Tibial artery (tissue), 4 donors: ENCODE measurements around the gene RCAN2.

Source experiments
- DNase-seq, 2 donors: peaks; one replicate each; pipeline ENCODE4 v3.0.0-alpha.2; 2019
- H3K27ac ChIP-seq, 2 donors: fragments of 200-600 bp; sonication (generic) in 1 of 2; 1 replicate in 1 of 2; 2 replicates in 1 of 2; pipeline ENCODE4 v1.5.1; 2018 to 2019; ENCODE audit warnings: mild to moderate bottlenecking in 1 of 2
- H3K27me3 ChIP-seq, 2 donors: fragments of 200-600 bp; sonication (generic) in 1 of 2; one replicate each; pipeline versions ENCODE4 v1.5.1 to v1.6.0; 2016 to 2019
- H3K36me3 ChIP-seq, 3 donors: fragments of 200-600 bp; sonication (generic) in 2 of 3; one replicate each; pipeline ENCODE4 v1.5.1; 2016 to 2019; ENCODE audit warnings: mild to moderate bottlenecking in 2 of 3
- H3K4me1 ChIP-seq, 4 donors: fragments of 200-600 bp; sonication (generic) in 2 of 4; 1 replicate in 3 of 4; 2 replicates in 1 of 4; pipeline ENCODE4 v1.5.1; 2016 to 2019
- H3K4me3 ChIP-seq, 2 donors: fragments of 200-600 bp; sonication (generic) in 1 of 2; 1 replicate in 1 of 2; 2 replicates in 1 of 2; pipeline ENCODE4 v1.5.1; 2018 to 2019; ENCODE audit warnings: mild to moderate bottlenecking in 2 of 2
- H3K9me3 ChIP-seq, 3 donors: fragments of 200-600 bp; sonication (generic) in 1 of 3; one replicate each; pipeline ENCODE4 v1.5.1; 2016 to 2019
- CTCF ChIP-seq, 2 experiments: fragments of 200-600 bp in 1 of 2; fragments of 450-650 bp in 1 of 2; IDR thresholded peaks; one replicate each; pipeline ENCODE4 v1.5.1; 2017 to 2019; ENCODE audit warnings: antibody characterized with exemption in 2 of 2, mild to moderate bottlenecking in 1 of 2, moderate library complexity in 1 of 2
- intact Hi-C: fragments of 100-400 bp; cut with DNase I; formaldehyde crosslinking; loops from one replicate; pipeline ENCODE4 v1.15.0; 2023; ENCODE audit warnings: low total_unique reads

The RCAN2 gene

GRCh38 chr6:46329568-46329967 is 161.7 kb downstream of the RCAN2 start:
- intact Hi-C loops, result no loop called here
- Histone ChIP-seq H3K4me1 (peaks cover 0 to 58% (median 23%) of the 10 kb centered on the region in 4 donors), H3K4me3 (no peak overlapping the region), H3K9me3 (no peaks in the 10 kb centered on the region), H3K27ac (no peak overlapping the region), H3K36me3 (no peaks in the 10 kb centered on the region), H3K27me3 (no peaks in the 10 kb centered on the region)
- TF ChIP-seq CTCF (IDR thresholded peaks at IDR 0.05), result no peak
- no peak for DNase-seq

- H3K4me3 ChIP-seq, result no peak overlapping the region
- H3K36me3 ChIP-seq, result no peaks in the 10 kb centered on the region
- H3K27ac ChIP-seq, result no peak overlapping the region
- intact Hi-C loops, result no loop called here
- no peaks in the 10 kb centered on the region for H3K9me3 ChIP-seq
- H3K27me3 ChIP-seq, result no peaks in the 10 kb centered on the region
- TF ChIP-seq CTCF (IDR thresholded peaks at IDR 0.05), result no peak
- peaks cover 0 to 76% (median 36%) of the 10 kb centered on the region in 4 donors for H3K4me1 ChIP-seq
- no peak for DNase-seq
Measured at GRCh38 chr6:46327779-46328178, 163.5 kb downstream of the RCAN2 start.

- intact Hi-C loops, result no loop called here
- no peak for DNase-seq
- no peaks in the 10 kb centered on the region for H3K27me3 ChIP-seq
- H3K4me3 ChIP-seq, result no peak overlapping the region
- H3K36me3 ChIP-seq, result no peaks in the 10 kb centered on the region
- peaks cover 0 to 94% (median 46%) of the 10 kb centered on the region in 4 donors for H3K4me1 ChIP-seq
- H3K9me3 ChIP-seq, result no peaks in the 10 kb centered on the region
- H3K27ac ChIP-seq, result no peak overlapping the region
- no peak for TF ChIP-seq CTCF (IDR thresholded peaks at IDR 0.05)
Measured at GRCh38 chr6:46325561-46326530, 165.4 kb downstream of the RCAN2 start.

GRCh38 chr6:46324706-46325105 is 166.5 kb downstream of the RCAN2 start:
- TF ChIP-seq CTCF (IDR thresholded peaks at IDR 0.05), result no peak
- Histone ChIP-seq H3K36me3 (no peaks in the 10 kb centered on the region), H3K9me3 (no peaks in the 10 kb centered on the region), H3K4me3 (no peak overlapping the region), H3K4me1 (peaks cover 0 to 98% (median 42%) of the 10 kb centered on the region in 4 donors), H3K27me3 (no peaks in the 10 kb centered on the region), H3K27ac (no peak overlapping the region)
- no peak for DNase-seq
- intact Hi-C loops, result no loop called here

- H3K4me3 ChIP-seq, result no peak overlapping the region
- intact Hi-C loops, result no loop called here
- H3K9me3 ChIP-seq, result no peaks in the 10 kb centered on the region
- no peak for TF ChIP-seq CTCF (IDR thresholded peaks at IDR 0.05)
- H3K27me3 ChIP-seq, result no peaks in the 10 kb centered on the region
- H3K4me1 ChIP-seq, result peaks cover 0 to 98% (median 39%) of the 10 kb centered on the region in 4 donors
- no peak for DNase-seq
- peak overlapping the region in 1 of 2 donors; percentile 39 for H3K27ac ChIP-seq
- no peaks in the 10 kb centered on the region for H3K36me3 ChIP-seq
Measured at GRCh38 chr6:46323966-46324622, 167.2 kb downstream of the RCAN2 start.
